ENCODE data around the gene NSMCE1.

The NSMCE1 gene

GRCh38 chr16:27226976-27227705 lies 41.4 kb downstream of the NSMCE1 start:
- no peak overlapping the region for H3K4me3 Mint-ChIP-seq
- H3K9me3 Mint-ChIP-seq: no peaks in the 10 kb centered on the region
- H3K36me3 Mint-ChIP-seq (ENCODE audit: low read depth): peaks cover 34% of the 10 kb centered on the region
- H3K27me3 Mint-ChIP-seq: no peaks in the 10 kb centered on the region
- H3K4me1 Mint-ChIP-seq (ENCODE audit: low read depth): peaks cover 58% of the 10 kb centered on the region
- no peak overlapping the region for H3K27ac Mint-ChIP-seq

- H3K4me1 Mint-ChIP-seq (ENCODE audit: low read depth): peaks cover 51% of the 10 kb centered on the region
- no peaks in the 10 kb centered on the region for H3K9me3 Mint-ChIP-seq
- no peak overlapping the region for H3K4me3 Mint-ChIP-seq
- H3K36me3 Mint-ChIP-seq (ENCODE audit: low read depth): peaks cover 29% of the 10 kb centered on the region
- H3K27me3 Mint-ChIP-seq: no peaks in the 10 kb centered on the region
- no peak overlapping the region for H3K27ac Mint-ChIP-seq
These were observed 42.1 kb downstream of the NSMCE1 start for GRCh38 chr16:27226476-27226875.

- H3K9me3 Mint-ChIP-seq: no peaks in the 10 kb centered on the region
- peaks cover 24% of the 10 kb centered on the region for H3K36me3 Mint-ChIP-seq (ENCODE audit: low read depth)
- no peak overlapping the region for H3K4me3 Mint-ChIP-seq
- H3K4me1 Mint-ChIP-seq (ENCODE audit: low read depth): peaks cover 44% of the 10 kb centered on the region
- H3K27me3 Mint-ChIP-seq: no peaks in the 10 kb centered on the region
- no peak overlapping the region for H3K27ac Mint-ChIP-seq
These were observed 42.8 kb downstream of the NSMCE1 start for GRCh38 chr16:27225536-27226360.

GRCh38 chr16:27224741-27225300 lies 43.8 kb downstream of the NSMCE1 start:
- H3K36me3 Mint-ChIP-seq (ENCODE audit: low read depth): peaks cover 20% of the 10 kb centered on the region
- H3K4me3 Mint-ChIP-seq: no peak overlapping the region
- no peak overlapping the region for H3K27ac Mint-ChIP-seq
- H3K9me3 Mint-ChIP-seq: no peaks in the 10 kb centered on the region
- no peaks in the 10 kb centered on the region for H3K27me3 Mint-ChIP-seq
- H3K4me1 Mint-ChIP-seq (ENCODE audit: low read depth): peaks cover 36% of the 10 kb centered on the region

- Mint-ChIP-seq H3K27me3 (no peaks in the 10 kb centered on the region), H3K4me3 (no peak overlapping the region), H3K27ac (no peak overlapping the region), H3K36me3 (ENCODE audit: low read depth) (peaks cover 20% of the 10 kb centered on the region), H3K4me1 (ENCODE audit: low read depth) (peaks cover 31% of the 10 kb centered on the region), H3K9me3 (no peaks in the 10 kb centered on the region)
These were observed 44.3 kb downstream of the NSMCE1 start for GRCh38 chr16:27224271-27224737.

- no peaks in the 10 kb centered on the region for H3K27me3 Mint-ChIP-seq
- H3K9me3 Mint-ChIP-seq: no peaks in the 10 kb centered on the region
- H3K27ac Mint-ChIP-seq: peak overlapping the region; percentile 53
- H3K4me1 Mint-ChIP-seq (ENCODE audit: low read depth): peaks cover 26% of the 10 kb centered on the region
- no peak overlapping the region for H3K4me3 Mint-ChIP-seq
- peaks cover 20% of the 10 kb centered on the region for H3K36me3 Mint-ChIP-seq (ENCODE audit: low read depth)
These were observed 44.9 kb downstream of the NSMCE1 start for GRCh38 chr16:27223701-27224100.

- Mint-ChIP-seq H3K36me3 (ENCODE audit: low read depth) (peaks cover 20% of the 10 kb centered on the region), H3K27ac (no peak overlapping the region), H3K4me1 (ENCODE audit: low read depth) (peaks cover 25% of the 10 kb centered on the region), H3K27me3 (no peaks in the 10 kb centered on the region), H3K9me3 (no peaks in the 10 kb centered on the region), H3K4me3 (no peak overlapping the region)
These were observed 45.4 kb downstream of the NSMCE1 start for GRCh38 chr16:27223226-27223610.

- no peak overlapping the region for H3K4me3 Mint-ChIP-seq
- H3K36me3 Mint-ChIP-seq (ENCODE audit: low read depth): peaks cover 20% of the 10 kb centered on the region
- no peaks in the 10 kb centered on the region for H3K27me3 Mint-ChIP-seq
- H3K27ac Mint-ChIP-seq: peak overlapping the region; percentile 31
- H3K9me3 Mint-ChIP-seq: no peaks in the 10 kb centered on the region
- H3K4me1 Mint-ChIP-seq (ENCODE audit: low read depth): peaks cover 21% of the 10 kb centered on the region
These were observed 46.0 kb downstream of the NSMCE1 start for GRCh38 chr16:27222249-27223225.

GRCh38 chr16:27221576-27222248 lies 46.9 kb downstream of the NSMCE1 start:
- H3K27me3 Mint-ChIP-seq: no peaks in the 10 kb centered on the region
- peak overlapping the region; percentile 31 for H3K27ac Mint-ChIP-seq
- peaks cover 18% of the 10 kb centered on the region for H3K36me3 Mint-ChIP-seq (ENCODE audit: low read depth)
- H3K9me3 Mint-ChIP-seq: no peaks in the 10 kb centered on the region
- H3K4me1 Mint-ChIP-seq (ENCODE audit: low read depth): peaks cover 15% of the 10 kb centered on the region
- H3K4me3 Mint-ChIP-seq: no peak overlapping the region

- H3K9me3 Mint-ChIP-seq: no peaks in the 10 kb centered on the region
- peaks cover 12% of the 10 kb centered on the region for H3K36me3 Mint-ChIP-seq (ENCODE audit: low read depth)
- no peak overlapping the region for H3K4me3 Mint-ChIP-seq
- no peaks in the 10 kb centered on the region for H3K27me3 Mint-ChIP-seq
- H3K4me1 Mint-ChIP-seq (ENCODE audit: low read depth): peaks cover 9% of the 10 kb centered on the region
- peak overlapping the region; percentile 58 for H3K27ac Mint-ChIP-seq
These were observed 47.6 kb downstream of the NSMCE1 start for GRCh38 chr16:27220991-27221390.

GRCh38 chr16:27220527-27220926 lies 48.0 kb downstream of the NSMCE1 start:
- no peaks in the 10 kb centered on the region for H3K27me3 Mint-ChIP-seq
- H3K36me3 Mint-ChIP-seq (ENCODE audit: low read depth): peaks cover 12% of the 10 kb centered on the region
- no peaks in the 10 kb centered on the region for H3K9me3 Mint-ChIP-seq
- no peak overlapping the region for H3K27ac Mint-ChIP-seq
- peaks cover 5% of the 10 kb centered on the region for H3K4me1 Mint-ChIP-seq (ENCODE audit: low read depth)
- no peak overlapping the region for H3K4me3 Mint-ChIP-seq

- H3K4me1 Mint-ChIP-seq (ENCODE audit: low read depth): peaks cover 4% of the 10 kb centered on the region
- no peak overlapping the region for H3K27ac Mint-ChIP-seq
- peaks cover 12% of the 10 kb centered on the region for H3K36me3 Mint-ChIP-seq (ENCODE audit: low read depth)
These were observed 48.5 kb downstream of the NSMCE1 start for GRCh38 chr16:27220120-27220519.

GRCh38 chr16:27219161-27219560 lies 49.4 kb downstream of the NSMCE1 start:
- no peaks in the 10 kb centered on the region for H3K27me3 Mint-ChIP-seq
- H3K4me1 Mint-ChIP-seq (ENCODE audit: low read depth): peaks cover 4% of the 10 kb centered on the region
- H3K27ac Mint-ChIP-seq: no peak overlapping the region
- peaks cover 15% of the 10 kb centered on the region for H3K36me3 Mint-ChIP-seq (ENCODE audit: low read depth)
- H3K4me3 Mint-ChIP-seq: no peak overlapping the region
- no peaks in the 10 kb centered on the region for H3K9me3 Mint-ChIP-seq

More at GRCh38 chr16:27220120-27220519, 48.5 kb downstream of the NSMCE1 start:
- H3K9me3 Mint-ChIP-seq: no peaks in the 10 kb centered on the region
- no peak overlapping the region for H3K4me3 Mint-ChIP-seq
- no peaks in the 10 kb centered on the region for H3K27me3 Mint-ChIP-seq

- no peaks in the 10 kb centered on the region for H3K27me3 Mint-ChIP-seq
- H3K9me3 Mint-ChIP-seq: no peaks in the 10 kb centered on the region
- H3K36me3 Mint-ChIP-seq (ENCODE audit: low read depth): peaks cover 14% of the 10 kb centered on the region
- H3K4me1 Mint-ChIP-seq (ENCODE audit: low read depth): no peaks in the 10 kb centered on the region
- no peak overlapping the region for H3K27ac Mint-ChIP-seq
- no peak overlapping the region for H3K4me3 Mint-ChIP-seq
These were observed 49.8 kb downstream of the NSMCE1 start for GRCh38 chr16:27218756-27219155.

All from stimulated activated naive CD8-positive, alpha-beta T cell treated with anti-CD3 and anti-CD28 coated beads, Interleukin-15, Interleukin-2, amounts not matched to agents 100 ng/mL and 50 ng/mL, for 24 hours (primary cell).